HepG2 (cell line): ENCODE measurements around the gene PSMB10. TPM values are rescaled to one million over a fixed set of nuclear protein-coding genes. Genes with fewer than 3 reads are reported as not detected.

ENCODE experiments used
- AFF4 ChIP-seq: sonication (generic); formaldehyde crosslinking; IDR thresholded peaks from 2 replicates; pipeline ENCODE4 v1.4.0; 2020; ENCODE audit warnings: missing genetic modification reagents
- ARNT ChIP-seq: fragments of 450-650 bp; IDR thresholded peaks from 2 replicates; pipeline ENCODE4 v1.6.1; 2017
- HCFC1 ChIP-seq: fragments of 150-350 bp; IDR thresholded peaks from 2 replicates; pipeline ENCODE4 v1.6.1; 2014; ENCODE audit warnings: low read depth, low read length
- HDAC2 ChIP-seq: sonication (generic); formaldehyde crosslinking; IDR thresholded peaks from 2 replicates; pipeline ENCODE4 v1.4.0; 2020; ENCODE audit warnings: missing genetic modification reagents
- IKZF4 ChIP-seq: sonication (generic); formaldehyde crosslinking; IDR thresholded peaks from 2 replicates; pipeline ENCODE4 v1.5.1; 2020; ENCODE audit warnings: borderline replicate concordance, mild to moderate bottlenecking, low read depth, missing genetic modification reagents; ENCODE audit errors: not compliant biosample characterization
- KLF12 ChIP-seq: sonication (generic); formaldehyde crosslinking; IDR thresholded peaks from 2 replicates; pipeline ENCODE4 v1.4.0; 2020; ENCODE audit warnings: missing genetic modification reagents, borderline replicate concordance
- PAX8 ChIP-seq: sonication (generic); formaldehyde crosslinking; IDR thresholded peaks from 2 replicates; pipeline ENCODE4 v1.8.0; 2022; ENCODE audit warnings: mild to moderate bottlenecking, missing genetic modification reagents, borderline replicate concordance
- SETDB1 ChIP-seq: sonication (generic); formaldehyde crosslinking; IDR thresholded peaks from 2 replicates; pipeline ENCODE4 v1.5.1; 2020; ENCODE audit warnings: missing genetic modification reagents, mild to moderate bottlenecking, borderline replicate concordance
- TARDBP ChIP-seq: sonication (generic); formaldehyde crosslinking; IDR thresholded peaks from 2 replicates; pipeline ENCODE4 v1.8.0; 2022; ENCODE audit warnings: mild to moderate bottlenecking, missing genetic modification reagents
- ZFX ChIP-seq: sonication (generic); formaldehyde crosslinking; IDR thresholded peaks from 2 replicates; pipeline ENCODE4 v1.4.0; 2020; ENCODE audit warnings: mild to moderate bottlenecking, low read depth, missing genetic modification reagents, moderate library complexity
- ZMYM3 ChIP-seq: sonication (generic); formaldehyde crosslinking; IDR thresholded peaks from 2 replicates; pipeline ENCODE4 v1.5.1; 2020; ENCODE audit warnings: mild to moderate bottlenecking, missing genetic modification reagents
- ZNF24 ChIP-seq: fragments of 450-650 bp; IDR thresholded peaks from 2 replicates; pipeline ENCODE4 v1.6.1; 2017; ENCODE audit warnings: antibody characterized with exemption, mild to moderate bottlenecking
- ZNF446 ChIP-seq: sonication (generic); formaldehyde crosslinking; IDR thresholded peaks from 2 replicates; pipeline ENCODE4 v1.5.0; 2020; ENCODE audit warnings: mild to moderate bottlenecking, missing genetic modification reagents
- ZNF563 ChIP-seq: sonication (generic); formaldehyde crosslinking; IDR thresholded peaks from 2 replicates; pipeline ENCODE4 v1.8.0; 2022; ENCODE audit warnings: mild to moderate bottlenecking, moderate library complexity, missing genetic modification reagents
- ZNF687 ChIP-seq: sonication (generic); formaldehyde crosslinking; IDR thresholded peaks from 2 replicates; pipeline ENCODE4 v1.5.1; 2020; ENCODE audit warnings: mild to moderate bottlenecking, missing genetic modification reagents, moderate library complexity
- ZNF781 ChIP-seq: sonication (generic); formaldehyde crosslinking; IDR thresholded peaks from 2 replicates; pipeline ENCODE4 v1.5.1; 2020; ENCODE audit warnings: borderline replicate concordance, mild to moderate bottlenecking, missing genetic modification reagents; ENCODE audit errors: not compliant biosample characterization
- polyA plus RNA-seq, 8 experiments: library from polyadenylated mRNA; depleted of rRNA in 3 of 8; stranded (reverse) in 7 of 8; unstranded in 1 of 8; fragments of >200 nt; fragmentation: Illumina TruSeq in 4 of 8; extraction: Trizol in 4 of 8; gene quantifications; 2 replicates each; pipeline versions ENCODE4 v1.2.1 to v1.2.3, GENCODE V29; 2011 to 2016; ENCODE audit warnings: low read depth in 4 of 8, missing spikeins in 1 of 8, mixed read lengths in 1 of 8; ENCODE audit not compliant: insufficient read depth in 1 of 8
- total RNA-seq, 5 experiments: library from RNA; depleted of rRNA; stranded (reverse); fragments of >200 nt; fragmentation: Illumina TruSeq; extraction: Trizol; gene quantifications; 2 replicates each; pipeline ENCODE4 v1.2.3, GENCODE V29; 2016; ENCODE audit warnings: low read depth in 1 of 5
- TF ChIP-seq, protein P1 (sequence below): sonication (generic); formaldehyde crosslinking; IDR thresholded peaks from 2 replicates; pipeline ENCODE4 v1.4.0; 2020; ENCODE audit warnings: missing genetic modification reagents
- TF ChIP-seq, protein P2 (sequence below): sonication (generic); formaldehyde crosslinking; conservative IDR thresholded peaks from 2 replicates; pipeline ENCODE4 v1.5.0; 2020; ENCODE audit warnings: missing genetic modification reagents

Gene PSMB10
- total and polyA plus RNA-seq, 2 of the 13 experiments (the other 11 are each of a cell fraction or from before 2014, with no cell fraction given): 12.7 to 65.9 TPM

GRCh38 chr16:67942200-67942509 is 5.5 kb upstream of the PSMB10 start (continued):
- TF ChIP-seq KLF12 (CRISPR knock-in tag): 0 out of 2 replicates have a peak, but pooled peaks have one; percentile 15
- TF ChIP-seq, protein P1, sequence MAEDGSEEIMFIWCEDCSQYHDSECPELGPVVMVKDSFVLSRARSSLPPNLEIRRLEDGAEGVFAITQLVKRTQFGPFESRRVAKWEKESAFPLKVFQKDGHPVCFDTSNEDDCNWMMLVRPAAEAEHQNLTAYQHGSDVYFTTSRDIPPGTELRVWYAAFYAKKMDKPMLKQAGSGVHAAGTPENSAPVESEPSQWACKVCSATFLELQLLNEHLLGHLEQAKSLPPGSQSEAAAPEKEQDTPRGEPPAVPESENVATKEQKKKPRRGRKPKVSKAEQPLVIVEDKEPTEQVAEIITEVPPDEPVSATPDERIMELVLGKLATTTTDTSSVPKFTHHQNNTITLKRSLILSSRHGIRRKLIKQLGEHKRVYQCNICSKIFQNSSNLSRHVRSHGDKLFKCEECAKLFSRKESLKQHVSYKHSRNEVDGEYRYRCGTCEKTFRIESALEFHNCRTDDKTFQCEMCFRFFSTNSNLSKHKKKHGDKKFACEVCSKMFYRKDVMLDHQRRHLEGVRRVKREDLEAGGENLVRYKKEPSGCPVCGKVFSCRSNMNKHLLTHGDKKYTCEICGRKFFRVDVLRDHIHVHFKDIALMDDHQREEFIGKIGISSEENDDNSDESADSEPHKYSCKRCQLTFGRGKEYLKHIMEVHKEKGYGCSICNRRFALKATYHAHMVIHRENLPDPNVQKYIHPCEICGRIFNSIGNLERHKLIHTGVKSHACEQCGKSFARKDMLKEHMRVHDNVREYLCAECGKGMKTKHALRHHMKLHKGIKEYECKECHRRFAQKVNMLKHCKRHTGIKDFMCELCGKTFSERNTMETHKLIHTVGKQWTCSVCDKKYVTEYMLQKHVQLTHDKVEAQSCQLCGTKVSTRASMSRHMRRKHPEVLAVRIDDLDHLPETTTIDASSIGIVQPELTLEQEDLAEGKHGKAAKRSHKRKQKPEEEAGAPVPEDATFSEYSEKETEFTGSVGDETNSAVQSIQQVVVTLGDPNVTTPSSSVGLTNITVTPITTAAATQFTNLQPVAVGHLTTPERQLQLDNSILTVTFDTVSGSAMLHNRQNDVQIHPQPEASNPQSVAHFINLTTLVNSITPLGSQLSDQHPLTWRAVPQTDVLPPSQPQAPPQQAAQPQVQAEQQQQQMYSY: no peak
- TF ChIP-seq ZFX: peak; percentile 78
- TF ChIP-seq TARDBP: peak; percentile 39; the same call in 1 of the 2 replicates
- TF ChIP-seq ZNF687 (CRISPR knock-in tag): peak; percentile 75
- TF ChIP-seq PAX8 (CRISPR knock-in tag): no peak
- no peak for TF ChIP-seq AFF4
- TF ChIP-seq ZMYM3 (CRISPR knock-in tag): peak; percentile 6; the same call in 1 of the 2 replicates
- TF ChIP-seq ZNF781 (CRISPR knock-in tag): no peak
- no peak for TF ChIP-seq HDAC2 (CRISPR knock-in tag)
- no peak for TF ChIP-seq ZNF563 (CRISPR knock-in tag)
- no peak for TF ChIP-seq ZNF446
- TF ChIP-seq ARNT: no peak
- TF ChIP-seq, protein P2, sequence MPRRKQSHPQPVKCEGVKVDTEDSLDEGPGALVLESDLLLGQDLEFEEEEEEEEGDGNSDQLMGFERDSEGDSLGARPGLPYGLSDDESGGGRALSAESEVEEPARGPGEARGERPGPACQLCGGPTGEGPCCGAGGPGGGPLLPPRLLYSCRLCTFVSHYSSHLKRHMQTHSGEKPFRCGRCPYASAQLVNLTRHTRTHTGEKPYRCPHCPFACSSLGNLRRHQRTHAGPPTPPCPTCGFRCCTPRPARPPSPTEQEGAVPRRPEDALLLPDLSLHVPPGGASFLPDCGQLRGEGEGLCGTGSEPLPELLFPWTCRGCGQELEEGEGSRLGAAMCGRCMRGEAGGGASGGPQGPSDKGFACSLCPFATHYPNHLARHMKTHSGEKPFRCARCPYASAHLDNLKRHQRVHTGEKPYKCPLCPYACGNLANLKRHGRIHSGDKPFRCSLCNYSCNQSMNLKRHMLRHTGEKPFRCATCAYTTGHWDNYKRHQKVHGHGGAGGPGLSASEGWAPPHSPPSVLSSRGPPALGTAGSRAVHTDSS (CRISPR knock-in tag): no peak
- TF ChIP-seq HCFC1: no peak
- no peak for TF ChIP-seq IKZF4 (CRISPR knock-in tag)
- TF ChIP-seq SETDB1 (CRISPR knock-in tag): no peak
- no peak for TF ChIP-seq ZNF24
